Liver (tissue), 9 donors: ENCODE measurements around the gene BRI3BP. TPM values are rescaled to one million over a fixed set of nuclear protein-coding genes. Genes with fewer than 3 reads are reported as not detected.

Experiments used
- DNase-seq: peaks from one replicate; pipeline ENCODE4 v3.0.0-alpha.2; 2017; ENCODE audit warnings: low spot score
- H3K27ac ChIP-seq, 2 donors: one replicate each; pipeline ENCODE4 v1.7.0; 2013; ENCODE audit warnings: inconsistent platforms in 2 of 2, low read length in 2 of 2, control low read depth in 1 of 2, low read depth in 1 of 2, mild to moderate bottlenecking in 1 of 2
- H3K27me3 ChIP-seq, 4 donors: one replicate each; pipeline versions ENCODE4 v1.6.1 to v1.7.0; 2013; ENCODE audit warnings: low read length in 3 of 4, inconsistent platforms in 1 of 4, mild to moderate bottlenecking in 1 of 4, moderate library complexity in 1 of 4; ENCODE audit not compliant: control insufficient read depth in 4 of 4, insufficient read depth in 4 of 4
- H3K36me3 ChIP-seq, 4 donors: one replicate each; pipeline versions ENCODE4 v1.6.1 to v1.7.0; 2013; ENCODE audit warnings: low read length in 3 of 4, mild to moderate bottlenecking in 3 of 4, low read depth in 1 of 4, moderate library complexity in 1 of 4; ENCODE audit not compliant: control insufficient read depth in 4 of 4, insufficient read depth in 3 of 4
- H3K4me1 ChIP-seq, 4 donors: one replicate each; pipeline versions ENCODE4 v1.6.1 to v1.7.0; 2013; ENCODE audit warnings: low read length in 3 of 4, mild to moderate bottlenecking in 3 of 4, moderate library complexity in 1 of 4; ENCODE audit not compliant: control insufficient read depth in 4 of 4, insufficient read depth in 4 of 4
- H3K4me3 ChIP-seq, 3 donors: one replicate each; pipeline versions ENCODE4 v1.6.1 to v1.7.0; 2013; ENCODE audit warnings: low read length in 3 of 3, control low read depth in 1 of 3, low read depth in 1 of 3, mild to moderate bottlenecking in 1 of 3
- H3K9ac ChIP-seq, 2 donors: one replicate each; pipeline ENCODE4 v1.7.0; 2013; ENCODE audit warnings: low read length in 2 of 2, mild to moderate bottlenecking in 2 of 2, moderate library complexity in 2 of 2, control low read depth in 1 of 2, low read depth in 1 of 2
- H3K9me3 ChIP-seq, 4 donors: one replicate each; pipeline versions ENCODE4 v1.6.1 to v1.7.0; 2013; ENCODE audit warnings: low read length in 3 of 4; ENCODE audit not compliant: control insufficient read depth in 4 of 4
- EGR1 ChIP-seq, 2 donors: IDR thresholded peaks; 2 replicates each; pipeline ENCODE4 v1.6.1; 2016 to 2018; ENCODE audit warnings: antibody characterized with exemption in 2 of 2, low read depth in 2 of 2
- FOXA2 ChIP-seq: IDR thresholded peaks from 2 replicates; pipeline ENCODE4 v1.6.1; 2016; ENCODE audit warnings: antibody characterized with exemption
- HNF4G ChIP-seq: IDR thresholded peaks from 2 replicates; pipeline ENCODE4 v1.6.1; 2016; ENCODE audit warnings: antibody characterized with exemption
- JUND ChIP-seq, 2 donors: IDR thresholded peaks; 2 replicates each; pipeline ENCODE4 v1.6.1; 2016; ENCODE audit warnings: antibody characterized with exemption in 2 of 2
- RAD21 ChIP-seq, 2 donors: IDR thresholded peaks; 2 replicates each; pipeline ENCODE4 v1.6.1; 2016; ENCODE audit warnings: antibody characterized with exemption in 2 of 2, mild to moderate bottlenecking in 2 of 2
- RXRA ChIP-seq, 2 donors: IDR thresholded peaks; 2 replicates each; pipeline ENCODE4 v1.6.1; 2017 to 2018; ENCODE audit warnings: antibody characterized with exemption in 2 of 2, mild to moderate bottlenecking in 1 of 2
- TAF1 ChIP-seq: conservative IDR thresholded peaks from 2 replicates; pipeline ENCODE4 v1.6.1; 2016; ENCODE audit warnings: antibody characterized with exemption, mild to moderate bottlenecking
- YY1 ChIP-seq: IDR thresholded peaks from 2 replicates; pipeline ENCODE4 v1.6.1; 2016; ENCODE audit warnings: antibody characterized with exemption, mild to moderate bottlenecking
- WGBS: extraction: QIAGEN DNeasy Blood & Tissue Kit; methylation state at CpG from one replicate; pipeline ENCODE4 v1.1.7; 2013; 5-methylcytosine and 5-hydroxymethylcytosine counted together
- polyA plus RNA-seq, 2 donors: library from polyadenylated mRNA; stranded (reverse) in 1 of 2; unstranded in 1 of 2; fragments of 200-250 nt in 1 of 2; fragments of >200 nt in 1 of 2; fragmentation: Nextera tagmentation in 1 of 2; extraction: Ambion mirVana in 1 of 2; gene quantifications; one replicate each; pipeline versions ENCODE4 v1.2.1 to v1.2.3, GENCODE V29; 2013 to 2015
- total RNA-seq, 2 donors: library from RNA; depleted of rRNA; stranded (reverse); fragments of >200 nt; gene quantifications; one replicate each; pipeline ENCODE4 v1.2.3, GENCODE V29; 2014
- TF ChIP-seq, protein P1 (sequence below): IDR thresholded peaks from 2 replicates; pipeline ENCODE4 v1.6.1; 2016; ENCODE audit warnings: antibody characterized with exemption, mild to moderate bottlenecking
- TF ChIP-seq, protein P2 (sequence below): fragments of 150-350 bp; IDR thresholded peaks from 2 replicates; pipeline ENCODE4 v1.5.1; 2017; ENCODE audit warnings: improper control_type of control experiment, low read depth, low read length; ENCODE audit not compliant: missing input control
- TF ChIP-seq, protein P3 (sequence below): IDR thresholded peaks from 2 replicates; pipeline ENCODE4 v1.6.1; 2016; ENCODE audit warnings: antibody characterized with exemption
- TF ChIP-seq, protein P4 (sequence below): IDR thresholded peaks from 2 replicates; pipeline ENCODE4 v1.6.1; 2016; ENCODE audit warnings: antibody characterized with exemption
- donor health status: healthy.
- donor health status: healthy.
- donor health status: healthy.
- donor health status: healthy.
- donor health status: healthy.

Gene BRI3BP
- total and polyA plus RNA-seq, 4 donors: 2.4 to 15.3 (median 4.7) TPM

DNA sequence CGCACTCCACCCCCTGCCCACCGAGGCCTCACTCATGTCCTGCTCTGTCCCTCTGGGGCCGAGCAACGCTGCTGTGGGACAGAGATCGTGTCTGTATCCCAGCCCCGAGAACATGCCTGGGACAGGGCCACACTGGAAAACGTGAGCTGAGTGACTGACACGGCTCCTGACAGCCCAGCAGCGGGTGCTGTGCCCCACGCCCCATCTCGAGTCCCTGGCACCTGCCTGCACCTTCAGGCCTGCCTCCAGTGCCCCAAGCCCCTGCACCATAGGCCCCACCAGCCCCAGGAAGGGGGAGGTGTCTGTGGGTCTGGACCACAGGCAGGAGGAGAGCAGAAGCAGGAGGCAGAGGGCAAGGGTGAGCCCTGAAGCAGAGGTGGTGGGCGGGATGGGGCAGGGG is 44.4 kb upstream of the BRI3BP start:
- peaks cover 5 to 38% (median 9%) of the 10 kb centered on the region in 4 donors for H3K36me3 ChIP-seq
- H3K4me1 ChIP-seq: peaks cover 0 to 6% (median 2%) of the 10 kb centered on the region in 4 donors
- DNase-seq: no peak
- H3K9ac ChIP-seq: no peak overlapping the region
- TF ChIP-seq, protein P1, sequence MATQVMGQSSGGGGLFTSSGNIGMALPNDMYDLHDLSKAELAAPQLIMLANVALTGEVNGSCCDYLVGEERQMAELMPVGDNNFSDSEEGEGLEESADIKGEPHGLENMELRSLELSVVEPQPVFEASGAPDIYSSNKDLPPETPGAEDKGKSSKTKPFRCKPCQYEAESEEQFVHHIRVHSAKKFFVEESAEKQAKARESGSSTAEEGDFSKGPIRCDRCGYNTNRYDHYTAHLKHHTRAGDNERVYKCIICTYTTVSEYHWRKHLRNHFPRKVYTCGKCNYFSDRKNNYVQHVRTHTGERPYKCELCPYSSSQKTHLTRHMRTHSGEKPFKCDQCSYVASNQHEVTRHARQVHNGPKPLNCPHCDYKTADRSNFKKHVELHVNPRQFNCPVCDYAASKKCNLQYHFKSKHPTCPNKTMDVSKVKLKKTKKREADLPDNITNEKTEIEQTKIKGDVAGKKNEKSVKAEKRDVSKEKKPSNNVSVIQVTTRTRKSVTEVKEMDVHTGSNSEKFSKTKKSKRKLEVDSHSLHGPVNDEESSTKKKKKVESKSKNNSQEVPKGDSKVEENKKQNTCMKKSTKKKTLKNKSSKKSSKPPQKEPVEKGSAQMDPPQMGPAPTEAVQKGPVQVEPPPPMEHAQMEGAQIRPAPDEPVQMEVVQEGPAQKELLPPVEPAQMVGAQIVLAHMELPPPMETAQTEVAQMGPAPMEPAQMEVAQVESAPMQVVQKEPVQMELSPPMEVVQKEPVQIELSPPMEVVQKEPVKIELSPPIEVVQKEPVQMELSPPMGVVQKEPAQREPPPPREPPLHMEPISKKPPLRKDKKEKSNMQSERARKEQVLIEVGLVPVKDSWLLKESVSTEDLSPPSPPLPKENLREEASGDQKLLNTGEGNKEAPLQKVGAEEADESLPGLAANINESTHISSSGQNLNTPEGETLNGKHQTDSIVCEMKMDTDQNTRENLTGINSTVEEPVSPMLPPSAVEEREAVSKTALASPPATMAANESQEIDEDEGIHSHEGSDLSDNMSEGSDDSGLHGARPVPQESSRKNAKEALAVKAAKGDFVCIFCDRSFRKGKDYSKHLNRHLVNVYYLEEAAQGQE: no peak
- no peak for TF ChIP-seq TAF1
- TF ChIP-seq HNF4G: no peak
- no peak for TF ChIP-seq YY1
- TF ChIP-seq, protein P2, sequence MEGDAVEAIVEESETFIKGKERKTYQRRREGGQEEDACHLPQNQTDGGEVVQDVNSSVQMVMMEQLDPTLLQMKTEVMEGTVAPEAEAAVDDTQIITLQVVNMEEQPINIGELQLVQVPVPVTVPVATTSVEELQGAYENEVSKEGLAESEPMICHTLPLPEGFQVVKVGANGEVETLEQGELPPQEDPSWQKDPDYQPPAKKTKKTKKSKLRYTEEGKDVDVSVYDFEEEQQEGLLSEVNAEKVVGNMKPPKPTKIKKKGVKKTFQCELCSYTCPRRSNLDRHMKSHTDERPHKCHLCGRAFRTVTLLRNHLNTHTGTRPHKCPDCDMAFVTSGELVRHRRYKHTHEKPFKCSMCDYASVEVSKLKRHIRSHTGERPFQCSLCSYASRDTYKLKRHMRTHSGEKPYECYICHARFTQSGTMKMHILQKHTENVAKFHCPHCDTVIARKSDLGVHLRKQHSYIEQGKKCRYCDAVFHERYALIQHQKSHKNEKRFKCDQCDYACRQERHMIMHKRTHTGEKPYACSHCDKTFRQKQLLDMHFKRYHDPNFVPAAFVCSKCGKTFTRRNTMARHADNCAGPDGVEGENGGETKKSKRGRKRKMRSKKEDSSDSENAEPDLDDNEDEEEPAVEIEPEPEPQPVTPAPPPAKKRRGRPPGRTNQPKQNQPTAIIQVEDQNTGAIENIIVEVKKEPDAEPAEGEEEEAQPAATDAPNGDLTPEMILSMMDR: no peak
- TF ChIP-seq FOXA2: no peak
- TF ChIP-seq RAD21 (IDR thresholded peaks at IDR 0.05): no peak
- no peaks in the 10 kb centered on the region for H3K27me3 ChIP-seq
- H3K9me3 ChIP-seq: no peaks in the 10 kb centered on the region
- no peak overlapping the region for H3K4me3 ChIP-seq
- WGBS: 97% methylated on average over 12 of the region's 12 CpGs
- no peak overlapping the region for H3K27ac ChIP-seq

DNA sequence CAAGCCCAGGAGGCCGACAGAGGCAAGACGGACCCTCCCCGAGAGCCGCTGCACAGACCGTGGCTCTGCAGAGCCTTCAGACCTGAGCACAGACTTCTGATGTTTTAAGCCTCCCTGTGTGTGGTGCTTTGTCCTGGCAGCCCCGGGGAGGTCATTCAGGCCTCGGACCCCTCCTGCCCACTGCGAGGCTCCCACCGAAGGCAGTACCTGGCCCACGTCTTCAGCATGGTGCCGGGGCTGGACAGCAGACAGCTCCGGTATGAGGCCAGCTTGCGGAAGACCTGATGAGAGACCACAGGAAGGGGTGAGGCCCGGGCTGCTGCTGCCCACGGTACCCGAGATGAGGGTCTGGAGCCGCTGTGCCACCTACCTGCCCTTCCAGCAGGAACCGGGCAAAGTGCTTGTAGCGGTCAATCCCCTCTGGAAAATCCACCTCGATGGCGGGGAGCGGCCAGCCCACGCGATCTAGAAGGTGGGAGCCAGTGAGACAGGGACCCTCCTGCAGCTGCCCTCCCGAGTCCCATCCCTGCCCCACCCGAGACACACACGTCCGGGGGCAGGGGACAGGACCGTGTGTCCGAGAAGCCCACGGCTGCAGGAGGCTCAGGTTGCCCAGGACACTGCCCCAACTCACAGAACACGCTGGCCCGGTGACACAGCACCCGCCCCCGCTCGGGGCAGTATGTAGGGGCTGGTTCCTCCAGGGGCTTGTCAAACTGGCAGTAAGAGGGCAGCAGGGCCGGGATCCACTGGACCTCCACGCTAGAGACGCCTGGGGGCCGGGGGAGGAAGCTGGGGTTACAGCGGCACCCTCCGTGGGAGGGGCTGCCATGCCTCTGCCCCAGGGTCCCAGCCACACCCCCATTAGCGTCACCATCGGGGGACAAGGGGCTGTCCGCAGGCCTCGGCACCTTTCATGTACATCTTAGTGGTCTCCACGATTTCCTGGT is 43.4 kb upstream of the BRI3BP start:
- no peak for DNase-seq
- peaks cover 5 to 42% (median 9%) of the 10 kb centered on the region in 4 donors for H3K36me3 ChIP-seq
- WGBS: 96% methylated on average over 47 of the region's 47 CpGs

More for the DNA sequence above, 43.4 kb upstream of the BRI3BP start:
- H3K9ac ChIP-seq: no peak overlapping the region
- TF ChIP-seq RAD21 (IDR thresholded peaks at IDR 0.05) (no peak), YY1 (no peak), RXRA (IDR thresholded peaks at IDR 0.05) (no peak), JUND (IDR thresholded peaks at IDR 0.05) (no peak), EGR1 (IDR thresholded peaks at IDR 0.05; ENCODE audit: low read depth in 2 of 2) (no peak)
- TF ChIP-seq, protein P3, sequence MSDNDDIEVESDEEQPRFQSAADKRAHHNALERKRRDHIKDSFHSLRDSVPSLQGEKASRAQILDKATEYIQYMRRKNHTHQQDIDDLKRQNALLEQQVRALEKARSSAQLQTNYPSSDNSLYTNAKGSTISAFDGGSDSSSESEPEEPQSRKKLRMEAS: no peak
- TF ChIP-seq, protein P4, sequence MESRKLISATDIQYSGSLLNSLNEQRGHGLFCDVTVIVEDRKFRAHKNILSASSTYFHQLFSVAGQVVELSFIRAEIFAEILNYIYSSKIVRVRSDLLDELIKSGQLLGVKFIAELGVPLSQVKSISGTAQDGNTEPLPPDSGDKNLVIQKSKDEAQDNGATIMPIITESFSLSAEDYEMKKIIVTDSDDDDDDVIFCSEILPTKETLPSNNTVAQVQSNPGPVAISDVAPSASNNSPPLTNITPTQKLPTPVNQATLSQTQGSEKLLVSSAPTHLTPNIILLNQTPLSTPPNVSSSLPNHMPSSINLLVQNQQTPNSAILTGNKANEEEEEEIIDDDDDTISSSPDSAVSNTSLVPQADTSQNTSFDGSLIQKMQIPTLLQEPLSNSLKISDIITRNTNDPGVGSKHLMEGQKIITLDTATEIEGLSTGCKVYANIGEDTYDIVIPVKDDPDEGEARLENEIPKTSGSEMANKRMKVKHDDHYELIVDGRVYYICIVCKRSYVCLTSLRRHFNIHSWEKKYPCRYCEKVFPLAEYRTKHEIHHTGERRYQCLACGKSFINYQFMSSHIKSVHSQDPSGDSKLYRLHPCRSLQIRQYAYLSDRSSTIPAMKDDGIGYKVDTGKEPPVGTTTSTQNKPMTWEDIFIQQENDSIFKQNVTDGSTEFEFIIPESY: no peak
- H3K4me3 ChIP-seq: no peak overlapping the region
- no peak overlapping the region for H3K27ac ChIP-seq
- H3K4me1 ChIP-seq: peaks cover 0 to 6% (median 2%) of the 10 kb centered on the region in 4 donors
- no peaks in the 10 kb centered on the region for H3K9me3 ChIP-seq
- no peaks in the 10 kb centered on the region for H3K27me3 ChIP-seq
